Measurements from ENCODE around the gene RTEL1. TPM values are rescaled to one million over a fixed set of nuclear protein-coding genes. Genes with fewer than 3 reads are reported as not detected.

RTEL1 gene
- total and polyA plus RNA-seq, 9 of the 15 experiments (the other 6 are each of a cell fraction or from before 2014, with no cell fraction given): 0.36 to 61.0 (median 17.9) TPM

- FAIRE-seq (no peak), DNase-seq (ENCODE audit: extremely low read depth in 1 of 4, low spot score in 3 of 4) (no peak), ATAC-seq (no peak)
- Histone ChIP-seq H4K20me1 (replicated peaks; ENCODE audit: control insufficient read depth, insufficient read depth, low read length) (no peaks in the 10 kb centered on the region), H3K27me3 (ENCODE audit: control insufficient read depth in 2 of 2, insufficient read depth in 2 of 2, low read length in 2 of 2) (no peaks in the 10 kb centered on the region), H2AFZ (ENCODE audit: low read depth, low read length) (no peak overlapping the region), H3K27ac (ENCODE audit: extremely low read depth, low read depth, low read length) (no peak overlapping the region), H3K9ac (ENCODE audit: insufficient read depth in 1 of 2, low read depth in 2 of 2, low read length in 2 of 2) (no peak overlapping the region), H3K4me3 (no peak overlapping the region), H3K36me3 (ENCODE audit: control insufficient read depth, insufficient read depth, low read length) (peaks cover 59% of the 10 kb centered on the region; the same call in 2 of the 3 replicates), H3K4me2 (ENCODE audit: insufficient read depth, low read length) (no peak overlapping the region), H3K4me1 (replicated peaks in 1 of 2; ENCODE audit: control insufficient read depth in 2 of 2, insufficient read depth in 2 of 2, low read length in 2 of 2) (peaks cover 18 to 54% of the 10 kb centered on the region in 2 experiments), H3K79me2 (ENCODE audit: control insufficient read depth, insufficient read depth, low read length) (peaks cover 25% of the 10 kb centered on the region), H3K9me1 (ENCODE audit: control insufficient read depth, insufficient read depth, low read length) (peaks cover 3% of the 10 kb centered on the region), H3K9me3 (replicated peaks; ENCODE audit: control insufficient read depth, insufficient read depth, low read depth, low read length) (no peaks in the 10 kb centered on the region)
- POLR2A ChIA-PET: no interaction called here
- WGBS (ENCODE audit: insufficient coverage, low coverage, missing lambda C conversion rate): 78% methylated on average over 7 of the region's 8 CpGs
- no TSS peak for BruUV-seq (replicated peaks)
- CTCF ChIA-PET (ENCODE audit: low intra/inter-chr PET ratio): no interaction called here
- intact Hi-C loops (cut with micrococcal nuclease) (no loop called here), in situ Hi-C loops (cut with MboI) (no loop called here)
- TF ChIP-seq ZNF324 (CRISPR knock-in tag; IDR thresholded peaks at IDR 0.05) (no peak), TEAD2 (tag; IDR thresholded peaks at IDR 0.05) (no peak), POLR2AphosphoS2 (IDR thresholded peaks at IDR 0.05; ENCODE audit: low read length) (no peak), RCOR1 (IDR thresholded peaks at IDR 0.05; ENCODE audit: borderline replicate concordance in 1 of 2, low read depth in 2 of 2, low read length in 2 of 2) (no peak), MAZ (CRISPR knock-in tag; conservative IDR thresholded peaks at IDR 0.05 in 1 of 2, IDR thresholded peaks at IDR 0.05 in 1 of 2) (no peak), ARID3B (CRISPR knock-in tag; IDR thresholded peaks at IDR 0.05; ENCODE audit: borderline replicate concordance) (no peak), HNRNPK (IDR thresholded peaks at IDR 0.05; ENCODE audit: low read depth, low read length, poor library complexity, severe bottlenecking) (no peak), PKNOX1 (IDR thresholded peaks at IDR 0.05) (no peak), HMGN3 (IDR thresholded peaks at IDR 0.05; ENCODE audit: borderline replicate concordance, extremely low read depth, insufficient read length, low read depth, low read length) (no peak), GATA2 (CRISPR knock-in tag; IDR thresholded peaks at IDR 0.05) (no peak), USF1 (CRISPR knock-in tag; IDR thresholded peaks at IDR 0.05) (no peak), PYGO2 (tag; IDR thresholded peaks at IDR 0.05) (no peak)
- TF ChIP-seq, protein P1, sequence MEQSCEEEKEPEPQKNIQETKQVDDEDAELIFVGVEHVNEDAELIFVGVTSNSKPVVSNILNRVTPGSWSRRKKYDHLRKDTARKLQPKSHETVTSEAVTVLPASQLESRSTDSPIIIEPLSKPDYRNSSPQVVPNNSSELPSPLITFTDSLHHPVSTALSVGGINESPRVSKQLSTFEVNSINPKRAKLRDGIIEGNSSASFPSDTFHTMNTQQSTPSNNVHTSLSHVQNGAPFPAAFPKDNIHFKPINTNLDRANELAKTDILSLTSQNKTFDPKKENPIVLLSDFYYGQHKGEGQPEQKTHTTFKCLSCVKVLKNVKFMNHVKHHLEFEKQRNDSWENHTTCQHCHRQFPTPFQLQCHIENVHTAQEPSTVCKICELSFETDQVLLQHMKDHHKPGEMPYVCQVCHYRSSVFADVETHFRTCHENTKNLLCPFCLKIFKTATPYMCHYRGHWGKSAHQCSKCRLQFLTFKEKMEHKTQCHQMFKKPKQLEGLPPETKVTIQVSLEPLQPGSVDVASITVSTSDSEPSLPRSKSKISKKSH (CRISPR knock-in tag; IDR thresholded peaks at IDR 0.05): no peak
- TF ChIP-seq, protein P2, sequence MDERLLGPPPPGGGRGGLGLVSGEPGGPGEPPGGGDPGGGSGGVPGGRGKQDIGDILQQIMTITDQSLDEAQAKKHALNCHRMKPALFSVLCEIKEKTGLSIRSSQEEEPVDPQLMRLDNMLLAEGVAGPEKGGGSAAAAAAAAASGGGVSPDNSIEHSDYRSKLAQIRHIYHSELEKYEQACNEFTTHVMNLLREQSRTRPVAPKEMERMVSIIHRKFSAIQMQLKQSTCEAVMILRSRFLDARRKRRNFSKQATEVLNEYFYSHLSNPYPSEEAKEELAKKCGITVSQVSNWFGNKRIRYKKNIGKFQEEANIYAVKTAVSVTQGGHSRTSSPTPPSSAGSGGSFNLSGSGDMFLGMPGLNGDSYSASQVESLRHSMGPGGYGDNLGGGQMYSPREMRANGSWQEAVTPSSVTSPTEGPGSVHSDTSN (CRISPR knock-in tag; IDR thresholded peaks at IDR 0.05; ENCODE audit: low read depth): no peak
- TF ChIP-seq, protein P2 (tag; conservative IDR thresholded peaks at IDR 0.05; ENCODE audit: low read depth): no peak
Measured at GRCh38 chr20:63660622-63661021, 2.5 kb downstream of the RTEL1 start.
